Activated CD4-positive, alpha-beta memory T cell treated with anti-CD3 and anti-CD28 coated beads, Interleukin-2, amount 10 ng/mL, durations not matched to agents 7 days and 5 days (primary cell): ENCODE results near the gene PRRT1B. TPM values are rescaled to one million over a fixed set of nuclear protein-coding genes. Genes with fewer than 3 reads are reported as not detected.

ENCODE experiments used
- CTCF ChIA-PET: fragments of 350-600 bp; sonication (Branson Sonifier 250); formaldehyde crosslinking; loops from one replicate; lab custom pipeline; 2021; ENCODE audit warnings: antibody characterized with exemption, inconsistent platforms; lab: Charles Lee
- POLR2A ChIA-PET: fragments of 350-600 bp; sonication (Branson Sonifier 250); formaldehyde crosslinking; loops from one replicate; lab custom pipeline; 2021; ENCODE audit warnings: antibody characterized with exemption; lab: Charles Lee
- DNase-seq: peaks from one replicate; pipeline ENCODE4 v3.0.0-alpha.2; 2020
- H3K27ac Mint-ChIP-seq: one replicate; pipeline ENCODE4 v1.8.0; 2021; ENCODE audit warnings: mild to moderate bottlenecking, mixed read lengths
- H3K27me3 Mint-ChIP-seq: one replicate; pipeline ENCODE4 v1.8.0; 2021; ENCODE audit warnings: mixed read lengths
- H3K36me3 Mint-ChIP-seq: one replicate; pipeline ENCODE4 v1.8.0; 2021; ENCODE audit warnings: low read depth, mixed read lengths
- H3K4me1 Mint-ChIP-seq: one replicate; pipeline ENCODE4 v1.8.0; 2021; ENCODE audit warnings: mixed read lengths
- H3K4me3 Mint-ChIP-seq: one replicate; pipeline ENCODE4 v1.8.0; 2021; ENCODE audit warnings: mild to moderate bottlenecking, mixed read lengths
- H3K9me3 Mint-ChIP-seq: one replicate; pipeline ENCODE4 v1.8.0; 2021; ENCODE audit warnings: mixed read lengths
- total RNA-seq, 2 experiments: library from RNA; stranded (reverse); gene quantifications; one replicate each; pipeline ENCODE4 v1.2.3, GENCODE V29; 2021

PRRT1B gene
- total RNA-seq, 2 experiments from 2014 or later = not detected

DNA sequence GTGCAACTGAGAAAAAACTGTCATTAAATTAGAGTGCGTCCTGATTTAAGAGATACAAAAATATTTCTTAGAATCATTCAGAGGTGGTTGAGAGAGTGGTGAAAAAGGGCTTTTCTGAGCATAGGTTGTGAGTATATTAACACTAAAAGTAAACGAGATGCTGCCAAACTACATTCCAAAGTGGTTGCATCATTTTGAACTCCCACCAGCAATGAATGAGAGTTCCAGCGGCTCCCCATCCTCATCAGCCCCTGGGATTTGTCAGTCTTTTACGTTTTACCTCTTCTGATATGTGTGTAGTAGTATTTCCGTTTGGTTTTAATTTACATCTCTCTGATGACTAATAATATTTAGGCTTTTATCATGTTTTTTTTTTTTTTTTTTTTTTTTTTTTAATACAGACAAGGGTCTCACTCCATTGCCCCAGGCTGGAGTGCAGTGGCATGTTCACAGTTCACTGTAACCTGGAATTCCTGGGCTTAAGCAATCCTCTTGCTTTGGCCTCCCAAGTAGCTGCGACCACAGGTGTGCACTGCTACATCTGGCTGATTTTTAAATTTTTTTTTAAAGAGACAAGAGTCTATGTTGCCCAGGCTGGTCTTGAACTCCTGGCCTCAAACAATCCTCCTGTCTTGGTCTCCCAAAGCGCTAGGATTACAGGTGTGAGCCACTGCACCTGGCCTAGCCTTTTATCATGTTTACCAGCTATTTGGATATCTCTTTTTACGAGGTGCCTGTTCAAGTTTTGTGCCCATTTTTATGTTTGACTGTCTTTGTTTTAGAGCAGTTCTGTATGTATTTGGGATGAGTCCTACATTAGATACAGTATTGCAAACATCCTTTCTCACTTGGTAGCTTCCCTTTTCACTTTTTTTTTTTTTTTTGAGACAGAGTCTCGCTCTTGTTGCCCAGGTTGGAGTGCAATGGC is 17.0 kb downstream of the PRRT1B start:
- no peak for DNase-seq
- peaks cover 8% of the 10 kb centered on the region for H3K4me1 Mint-ChIP-seq
- H3K27ac Mint-ChIP-seq = no peak overlapping the region
- POLR2A ChIA-PET = interaction anchor here (0.6 to 0.9 kb wide), 2 partner anchors 17 to 468 kb away, joined by 3 read pairs; no protein-coding TSS in a partner anchor
- H3K4me3 Mint-ChIP-seq = no peak overlapping the region
- H3K27me3 Mint-ChIP-seq = no peaks in the 10 kb centered on the region
- no peaks in the 10 kb centered on the region for H3K9me3 Mint-ChIP-seq
- CTCF ChIA-PET = no interaction called here
- peaks cover 16% of the 10 kb centered on the region for H3K36me3 Mint-ChIP-seq

DNA sequence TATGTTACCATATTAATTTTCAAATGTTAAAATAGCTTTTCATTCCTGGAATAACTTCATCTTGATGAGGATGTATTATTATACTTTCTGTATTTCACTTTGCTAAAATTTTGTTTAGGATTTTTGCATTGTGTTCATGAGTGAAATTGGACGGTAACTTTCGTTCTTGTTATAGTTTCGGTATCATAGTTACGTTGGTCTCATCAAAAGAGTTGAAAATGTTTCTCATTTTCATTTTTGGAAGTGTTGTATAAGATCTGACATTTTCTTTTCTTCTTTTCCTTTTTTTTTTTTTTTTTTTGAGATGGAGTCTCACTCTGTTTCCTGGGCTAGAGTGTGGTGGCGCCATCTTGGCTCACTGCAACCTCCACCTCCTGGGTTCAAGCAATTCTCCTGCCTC is 20.0 kb downstream of the PRRT1B start:
- H3K27ac Mint-ChIP-seq = no peak overlapping the region
- no peak for DNase-seq
- no peaks in the 10 kb centered on the region for H3K27me3 Mint-ChIP-seq
- POLR2A ChIA-PET = interaction anchor here (1.1 to 1.2 kb wide), 2 partner anchors 11 to 20 kb away, joined by 3 to 4 read pairs; no protein-coding TSS in a partner anchor
- no peak overlapping the region for H3K4me3 Mint-ChIP-seq
- peaks cover 37% of the 10 kb centered on the region for H3K36me3 Mint-ChIP-seq
- CTCF ChIA-PET = interaction anchor here (0.7 kb wide), 1 partner anchor 698 kb away, joined by 5 read pairs; no protein-coding TSS in a partner anchor
- no peaks in the 10 kb centered on the region for H3K9me3 Mint-ChIP-seq
- peaks cover 8% of the 10 kb centered on the region for H3K4me1 Mint-ChIP-seq

DNA sequence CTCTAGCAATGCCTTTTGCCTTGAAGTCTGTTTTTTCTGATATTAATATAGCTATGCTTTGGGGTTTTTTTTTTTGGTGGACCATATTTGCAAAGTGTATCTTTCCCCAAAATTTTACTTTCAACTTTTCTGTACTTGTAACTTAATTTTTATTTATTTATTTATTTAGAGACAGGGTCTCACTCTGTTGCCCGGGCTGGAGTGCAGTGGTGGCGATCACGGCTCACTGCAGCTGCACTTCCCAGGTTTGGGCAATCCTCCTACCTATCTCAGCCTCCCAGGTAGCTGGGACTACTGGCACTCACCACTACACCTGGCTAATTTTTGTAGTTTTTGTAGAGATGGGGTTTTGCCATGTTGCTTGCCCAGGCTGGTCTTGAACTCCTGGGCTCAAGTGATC is 20.8 kb downstream of the PRRT1B start:
- no peak for DNase-seq
- Mint-ChIP-seq H3K4me1 (peaks cover 8% of the 10 kb centered on the region), H3K27me3 (no peaks in the 10 kb centered on the region), H3K9me3 (no peaks in the 10 kb centered on the region), H3K36me3 (peaks cover 40% of the 10 kb centered on the region), H3K27ac (no peak overlapping the region), H3K4me3 (no peak overlapping the region)
- CTCF ChIA-PET = interaction anchor here (0.7 kb wide), 1 partner anchor 698 kb away, joined by 5 read pairs; no protein-coding TSS in a partner anchor
- POLR2A ChIA-PET = interaction anchor here (1.1 to 1.2 kb wide), 2 partner anchors 12 to 19 kb away, joined by 3 to 4 read pairs; no protein-coding TSS in a partner anchor

- Mint-ChIP-seq H3K4me3 (no peak overlapping the region), H3K27ac (no peak overlapping the region), H3K36me3 (peaks cover 43% of the 10 kb centered on the region), H3K9me3 (no peaks in the 10 kb centered on the region), H3K4me1 (peaks cover 8% of the 10 kb centered on the region), H3K27me3 (no peaks in the 10 kb centered on the region)
- DNase-seq = no peak
- POLR2A ChIA-PET = no interaction called here
- CTCF ChIA-PET = no interaction called here
These were observed 22.6 kb downstream of the PRRT1B start for GRCh38 chr9:131567910-131568309.

DNA sequence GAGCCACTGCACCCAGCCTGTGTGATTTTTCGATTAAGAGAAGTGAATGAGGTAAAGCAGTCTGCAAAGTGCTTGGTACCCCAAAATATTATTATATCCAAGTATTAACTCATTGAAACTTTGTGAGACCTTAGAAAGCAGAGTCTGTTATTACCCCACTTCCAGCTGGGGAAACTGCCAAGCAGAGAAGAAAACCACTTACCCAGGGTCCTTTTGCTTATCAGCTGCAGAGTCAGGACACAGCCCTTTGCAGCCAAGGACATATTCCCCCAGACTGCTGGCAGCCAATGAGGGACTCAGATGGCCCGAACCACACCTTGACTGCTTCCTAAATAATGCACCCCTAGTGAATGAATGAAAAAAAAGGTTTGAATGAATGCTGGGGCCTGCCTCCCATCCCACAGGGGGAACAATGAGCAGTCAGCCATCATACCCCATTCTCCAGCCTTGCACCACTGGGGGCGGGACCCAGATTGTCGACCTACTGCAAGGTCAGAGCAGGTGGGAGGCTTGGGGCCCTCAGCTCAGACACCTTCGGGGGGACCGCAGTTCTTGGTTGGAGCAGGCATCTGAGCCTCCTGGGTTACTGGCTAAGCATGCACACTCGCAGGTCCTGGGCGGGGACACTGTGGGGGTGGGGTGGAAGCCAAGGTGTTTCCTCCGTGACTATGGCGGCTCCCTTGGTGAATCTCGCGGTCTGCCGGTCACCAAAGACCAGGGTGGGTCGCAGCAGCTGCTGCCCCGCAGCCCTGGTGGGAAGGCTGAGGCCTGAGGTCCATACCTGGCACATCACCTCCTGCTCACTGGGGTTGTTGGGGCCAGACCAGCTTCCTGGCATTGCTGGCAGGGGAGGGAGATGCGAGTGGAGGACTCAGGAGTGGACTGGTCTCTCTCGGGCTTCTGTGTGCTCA is 29.7 kb downstream of the PRRT1B start:
- Mint-ChIP-seq H3K27ac (no peak overlapping the region), H3K27me3 (no peaks in the 10 kb centered on the region)

DNA sequence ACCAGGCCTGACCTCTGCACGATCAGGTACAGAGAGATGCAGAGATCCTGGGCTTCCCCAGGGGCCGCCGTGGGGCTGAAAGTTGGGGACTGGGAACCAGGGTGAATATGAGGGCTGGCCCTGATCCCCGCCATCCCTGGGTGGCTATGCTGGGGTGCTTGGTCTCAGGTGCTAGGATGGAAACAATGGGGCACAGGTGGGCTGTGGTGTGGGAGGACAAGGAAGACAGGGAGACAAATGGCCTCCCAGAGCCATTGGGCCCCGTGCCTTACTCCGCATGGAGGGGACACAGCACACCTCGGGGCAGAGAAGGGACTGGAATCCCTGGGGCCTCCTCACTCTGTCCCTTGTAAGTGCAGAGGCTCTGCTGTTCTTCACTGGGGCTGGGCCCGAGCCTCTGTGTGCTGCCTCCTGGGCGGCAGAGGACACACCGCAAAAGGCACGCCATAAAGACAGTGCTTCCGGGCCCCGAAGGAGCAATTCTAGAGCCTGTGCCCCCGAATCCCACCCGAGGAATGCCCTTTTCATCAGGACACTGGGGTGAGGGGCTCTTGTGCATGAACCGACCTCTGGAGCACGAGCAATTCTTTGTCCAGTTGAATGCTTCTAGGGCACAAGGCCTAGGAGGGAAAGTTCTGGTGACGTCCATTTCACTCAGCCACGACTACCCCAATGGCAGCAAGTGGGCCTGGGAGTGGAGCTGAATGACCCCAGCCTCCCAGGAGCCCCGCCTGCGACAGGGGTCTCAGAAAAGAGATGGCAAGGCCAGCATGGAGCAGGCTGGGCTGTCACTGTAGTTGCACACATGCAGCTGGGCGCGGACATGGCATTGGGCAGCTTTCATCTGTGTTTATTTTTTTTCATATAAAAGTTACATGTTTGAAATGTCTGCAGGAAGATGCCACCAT is 30.9 kb downstream of the PRRT1B start:
- Mint-ChIP-seq H3K36me3 (peaks cover 65% of the 10 kb centered on the region), H3K4me3 (no peak overlapping the region), H3K9me3 (no peaks in the 10 kb centered on the region), H3K27ac (no peak overlapping the region), H3K4me1 (peaks cover 27% of the 10 kb centered on the region), H3K27me3 (no peaks in the 10 kb centered on the region)
- ChIA-PET POLR2A (no interaction called here), CTCF (no interaction called here)
- no peak for DNase-seq

More for the DNA sequence above, 29.7 kb downstream of the PRRT1B start:
- H3K9me3 Mint-ChIP-seq = no peaks in the 10 kb centered on the region
- CTCF ChIA-PET = interaction anchor here (0.7 kb wide), 2 partner anchors 24 to 514 kb away, joined by 3 read pairs; no protein-coding TSS in a partner anchor
- no peak for DNase-seq
- H3K4me1 Mint-ChIP-seq = peaks cover 25% of the 10 kb centered on the region
- H3K36me3 Mint-ChIP-seq = peaks cover 59% of the 10 kb centered on the region
- H3K4me3 Mint-ChIP-seq = no peak overlapping the region
- POLR2A ChIA-PET = no interaction called here

GRCh38 chr9:131577005-131578000 is 32.0 kb downstream of the PRRT1B start:
- ChIA-PET CTCF (interaction anchor here (0.6 kb wide), 1 partner anchor 194 kb away, joined by 3 read pairs; no protein-coding TSS in a partner anchor), POLR2A (no interaction called here)
- Mint-ChIP-seq H3K27ac (peak overlapping the region; percentile 87), H3K9me3 (no peaks in the 10 kb centered on the region), H3K4me3 (no peak overlapping the region), H3K27me3 (no peaks in the 10 kb centered on the region), H3K36me3 (peaks cover 69% of the 10 kb centered on the region), H3K4me1 (peaks cover 27% of the 10 kb centered on the region)
- DNase-seq = no peak

DNA sequence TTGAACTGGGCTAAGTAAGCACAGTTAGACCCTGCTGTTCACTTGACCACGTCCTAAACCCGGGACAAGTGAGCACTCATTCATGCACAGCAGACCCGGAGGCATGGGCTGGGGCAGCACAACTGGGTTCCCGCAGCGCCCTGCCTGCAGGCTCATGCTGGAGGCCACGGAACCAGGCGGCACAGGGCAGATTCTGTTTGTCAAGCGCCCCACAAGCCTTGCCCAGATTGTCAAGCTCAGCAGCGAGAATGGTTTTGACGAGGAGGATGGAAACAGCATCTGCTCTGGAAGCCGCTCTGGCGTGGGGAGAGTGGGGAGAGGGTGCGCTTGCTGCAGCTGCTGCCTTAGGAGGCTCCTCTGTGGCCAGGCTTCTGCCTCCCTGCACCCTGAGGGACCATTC is 32.7 kb downstream of the PRRT1B start:
- DNase-seq = no peak
- H3K4me3 Mint-ChIP-seq = no peak overlapping the region
- H3K27me3 Mint-ChIP-seq = no peaks in the 10 kb centered on the region
- CTCF ChIA-PET = no interaction called here
- peaks cover 67% of the 10 kb centered on the region for H3K36me3 Mint-ChIP-seq
- H3K9me3 Mint-ChIP-seq = no peaks in the 10 kb centered on the region
- H3K4me1 Mint-ChIP-seq = peaks cover 27% of the 10 kb centered on the region
- POLR2A ChIA-PET = interaction anchor here (1.2 kb wide), 1 partner anchor 74 kb away, joined by 3 read pairs; no protein-coding TSS in a partner anchor
- peak overlapping the region; percentile 87 for H3K27ac Mint-ChIP-seq

DNA sequence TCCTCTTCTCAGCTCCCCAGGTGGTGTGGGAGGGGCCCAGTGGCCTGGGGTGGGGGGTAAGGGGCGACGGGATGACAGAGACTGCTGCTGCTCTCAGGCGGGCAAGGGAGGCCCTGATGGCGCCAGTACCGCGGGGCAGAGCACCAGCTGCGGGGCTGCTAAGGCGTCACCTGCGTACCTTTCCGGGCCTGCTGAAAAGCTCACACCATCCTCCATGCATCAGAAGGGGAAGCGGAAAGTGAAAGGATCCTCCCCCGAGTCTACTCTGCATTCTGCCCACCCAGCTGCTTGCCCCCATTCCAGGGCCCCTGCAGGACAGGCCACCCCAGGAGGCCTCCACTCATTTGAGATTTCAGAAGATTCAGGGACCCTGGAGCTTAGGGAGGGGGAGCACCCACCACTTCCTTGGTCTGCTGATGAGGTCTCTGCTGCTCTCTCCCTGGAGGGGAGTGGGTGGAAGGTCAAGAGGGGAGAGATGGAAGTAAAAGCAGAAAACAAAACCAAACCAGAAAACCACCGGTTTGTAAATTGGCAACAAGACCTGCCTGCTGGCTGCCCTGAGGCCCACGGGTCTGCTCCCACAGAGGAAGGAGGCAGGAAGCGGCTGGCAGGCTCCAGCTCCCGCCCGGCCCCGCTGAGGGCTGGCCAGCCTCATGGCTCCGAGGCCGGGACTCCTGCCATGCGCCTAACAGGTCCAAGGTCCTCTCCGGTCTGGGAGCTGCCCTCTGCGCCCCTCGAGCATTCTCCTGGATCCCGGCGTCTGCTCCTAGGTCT is 33.6 kb downstream of the PRRT1B start:
- DNase-seq = peak; percentile 53
- H3K4me1 Mint-ChIP-seq = peaks cover 31% of the 10 kb centered on the region
- POLR2A ChIA-PET = interaction anchor here (1.1 to 1.3 kb wide), 4 partner anchors 12 to 165 kb away, joined by 3 to 4 read pairs (median 3); no protein-coding TSS in a partner anchor
- peak overlapping the region; percentile 87 for H3K27ac Mint-ChIP-seq
- no peaks in the 10 kb centered on the region for H3K9me3 Mint-ChIP-seq
- CTCF ChIA-PET = interaction anchor here (0.8 to 1.4 kb wide), 3 partner anchors 12 to 229 kb away, joined by 3 to 4 read pairs (median 4); no protein-coding TSS in a partner anchor
- peak overlapping the region; percentile 22 for H3K4me3 Mint-ChIP-seq
- H3K36me3 Mint-ChIP-seq = peaks cover 72% of the 10 kb centered on the region
- no peaks in the 10 kb centered on the region for H3K27me3 Mint-ChIP-seq

DNA sequence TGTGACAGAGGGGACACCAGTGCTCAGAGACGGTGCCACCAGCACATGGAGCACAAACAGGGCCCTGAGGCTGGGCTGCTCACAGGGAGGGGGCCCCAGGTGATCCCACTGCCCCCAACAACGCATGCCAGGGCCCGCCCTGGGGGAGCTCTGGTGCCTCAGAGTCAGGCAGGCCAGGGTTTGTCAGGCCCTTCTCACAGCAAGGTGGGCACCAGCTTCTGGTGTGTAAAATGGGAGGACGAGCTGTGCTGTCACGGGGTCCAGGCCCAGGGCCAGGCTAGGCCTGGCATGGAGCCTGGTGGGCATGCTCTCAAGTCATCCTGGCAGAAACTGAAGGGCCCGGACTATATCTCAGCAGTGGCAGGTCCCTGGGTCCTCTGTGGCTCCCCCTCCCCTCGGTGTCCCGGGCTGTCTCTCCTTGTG is 34.5 kb downstream of the PRRT1B start:
- Mint-ChIP-seq H3K4me3 (no peak overlapping the region), H3K36me3 (peaks cover 73% of the 10 kb centered on the region), H3K27me3 (no peaks in the 10 kb centered on the region), H3K4me1 (peaks cover 36% of the 10 kb centered on the region), H3K9me3 (no peaks in the 10 kb centered on the region), H3K27ac (peak overlapping the region; percentile 71)
- POLR2A ChIA-PET = interaction anchor here (1.3 kb wide), 1 partner anchor 12 kb away, joined by 4 read pairs; no protein-coding TSS in a partner anchor
- CTCF ChIA-PET = interaction anchor here (1.4 kb wide), 1 partner anchor 159 kb away, joined by 4 read pairs; no protein-coding TSS in a partner anchor
- DNase-seq = no peak
